Ovary (tissue), 3 donors: ENCODE results near the gene PPL.

ENCODE experiments used
- EP300 ChIP-seq: sonication (generic); formaldehyde crosslinking; IDR thresholded peaks from one replicate; pipeline ENCODE4 v1.6.1; 2017; ENCODE audit warnings: antibody characterized with exemption
- TF ChIP-seq, protein P1 (sequence below), 3 donors: fragments of 450-650 bp in 2 of 3; fragments of 200-600 bp in 1 of 3; IDR thresholded peaks; one replicate each; pipeline versions ENCODE4 v1.5.1 to v1.8.0; 2016 to 2022; ENCODE audit warnings: antibody characterized with exemption in 3 of 3, mild to moderate bottlenecking in 1 of 3
- donor health status: DM: no; HTN: no; CAD: no.

DNA sequence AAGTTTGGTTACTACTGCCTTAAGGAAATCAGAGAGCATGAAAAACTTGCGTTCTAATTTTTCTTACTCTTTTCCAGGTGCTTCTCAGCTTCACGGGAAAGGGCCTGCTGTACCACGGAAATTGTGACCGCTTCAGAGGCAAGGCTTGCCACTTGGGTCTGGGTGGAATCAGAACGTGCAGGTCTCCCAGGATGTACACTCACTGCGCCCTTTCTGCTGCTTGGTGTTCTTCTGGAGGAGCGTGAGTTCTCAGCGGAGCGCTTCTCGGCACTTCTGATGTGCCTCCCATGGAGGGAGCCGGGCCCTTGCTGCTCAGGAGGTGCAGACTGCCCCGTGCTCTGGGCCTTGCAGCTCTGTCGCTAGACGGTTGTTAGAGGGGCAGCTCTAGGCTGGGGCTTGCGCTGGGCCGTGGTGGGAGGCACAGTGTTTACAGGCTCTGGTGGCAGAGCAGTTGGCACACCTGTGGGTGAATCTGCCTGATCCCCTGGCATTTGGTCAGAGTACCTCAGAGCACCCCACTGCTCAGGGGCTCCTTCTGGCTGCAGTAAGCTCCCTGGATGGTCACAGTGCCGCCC lies 56.9 kb downstream of the PPL start:
- TF ChIP-seq, protein P1, sequence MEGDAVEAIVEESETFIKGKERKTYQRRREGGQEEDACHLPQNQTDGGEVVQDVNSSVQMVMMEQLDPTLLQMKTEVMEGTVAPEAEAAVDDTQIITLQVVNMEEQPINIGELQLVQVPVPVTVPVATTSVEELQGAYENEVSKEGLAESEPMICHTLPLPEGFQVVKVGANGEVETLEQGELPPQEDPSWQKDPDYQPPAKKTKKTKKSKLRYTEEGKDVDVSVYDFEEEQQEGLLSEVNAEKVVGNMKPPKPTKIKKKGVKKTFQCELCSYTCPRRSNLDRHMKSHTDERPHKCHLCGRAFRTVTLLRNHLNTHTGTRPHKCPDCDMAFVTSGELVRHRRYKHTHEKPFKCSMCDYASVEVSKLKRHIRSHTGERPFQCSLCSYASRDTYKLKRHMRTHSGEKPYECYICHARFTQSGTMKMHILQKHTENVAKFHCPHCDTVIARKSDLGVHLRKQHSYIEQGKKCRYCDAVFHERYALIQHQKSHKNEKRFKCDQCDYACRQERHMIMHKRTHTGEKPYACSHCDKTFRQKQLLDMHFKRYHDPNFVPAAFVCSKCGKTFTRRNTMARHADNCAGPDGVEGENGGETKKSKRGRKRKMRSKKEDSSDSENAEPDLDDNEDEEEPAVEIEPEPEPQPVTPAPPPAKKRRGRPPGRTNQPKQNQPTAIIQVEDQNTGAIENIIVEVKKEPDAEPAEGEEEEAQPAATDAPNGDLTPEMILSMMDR (IDR thresholded peaks at IDR 0.05): no peak
- no peak for TF ChIP-seq EP300
